ENCODE results near the gene SBF2. TPM values are rescaled to one million over a fixed set of nuclear protein-coding genes. Genes with fewer than 3 reads are reported as not detected.

SBF2 gene
- total RNA-seq, 1 donor from 2014 or later = 21.1 TPM

- no peak for DNase-seq (ENCODE audit: low read depth)
- TF ChIP-seq, protein P1, sequence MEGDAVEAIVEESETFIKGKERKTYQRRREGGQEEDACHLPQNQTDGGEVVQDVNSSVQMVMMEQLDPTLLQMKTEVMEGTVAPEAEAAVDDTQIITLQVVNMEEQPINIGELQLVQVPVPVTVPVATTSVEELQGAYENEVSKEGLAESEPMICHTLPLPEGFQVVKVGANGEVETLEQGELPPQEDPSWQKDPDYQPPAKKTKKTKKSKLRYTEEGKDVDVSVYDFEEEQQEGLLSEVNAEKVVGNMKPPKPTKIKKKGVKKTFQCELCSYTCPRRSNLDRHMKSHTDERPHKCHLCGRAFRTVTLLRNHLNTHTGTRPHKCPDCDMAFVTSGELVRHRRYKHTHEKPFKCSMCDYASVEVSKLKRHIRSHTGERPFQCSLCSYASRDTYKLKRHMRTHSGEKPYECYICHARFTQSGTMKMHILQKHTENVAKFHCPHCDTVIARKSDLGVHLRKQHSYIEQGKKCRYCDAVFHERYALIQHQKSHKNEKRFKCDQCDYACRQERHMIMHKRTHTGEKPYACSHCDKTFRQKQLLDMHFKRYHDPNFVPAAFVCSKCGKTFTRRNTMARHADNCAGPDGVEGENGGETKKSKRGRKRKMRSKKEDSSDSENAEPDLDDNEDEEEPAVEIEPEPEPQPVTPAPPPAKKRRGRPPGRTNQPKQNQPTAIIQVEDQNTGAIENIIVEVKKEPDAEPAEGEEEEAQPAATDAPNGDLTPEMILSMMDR (IDR thresholded peaks at IDR 0.05; ENCODE audit: insufficient read depth, low read length, poor library complexity, severe bottlenecking) = no peak
- no peaks in the 10 kb centered on the region for H3K36me3 ChIP-seq (ENCODE audit: control insufficient read depth, insufficient read depth, low read length)
Measured at GRCh38 chr11:10205928-10206327, 88.1 kb downstream of the SBF2 start.

DNA sequence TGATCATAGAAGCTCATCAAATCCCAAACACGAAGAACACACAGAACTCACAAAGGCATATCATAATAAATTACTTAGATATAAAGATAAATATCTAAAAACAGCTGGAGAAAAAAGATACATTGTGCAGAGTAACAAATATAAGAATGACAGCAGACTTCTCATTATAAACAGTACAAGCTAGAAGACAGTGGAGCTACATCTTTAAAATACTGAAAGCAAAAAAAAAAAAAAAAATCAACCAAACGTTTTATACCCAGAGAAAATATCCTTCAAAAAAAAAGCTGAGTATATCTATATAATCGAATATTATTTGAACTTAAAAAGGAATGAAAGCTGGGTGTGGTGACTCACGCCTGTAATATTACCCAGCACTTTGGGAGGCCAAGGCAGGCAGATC lies 90.0 kb downstream of the SBF2 start:
- Histone ChIP-seq H3K4me3 (ENCODE audit: low read depth, low read length) (no peak overlapping the region), H3K27me3 (ENCODE audit: control insufficient read depth, insufficient read depth, low read length) (no peaks in the 10 kb centered on the region), H3K36me3 (ENCODE audit: control insufficient read depth, insufficient read depth, low read length) (no peaks in the 10 kb centered on the region)
- TF ChIP-seq, protein P1 (IDR thresholded peaks at IDR 0.05; ENCODE audit: insufficient read depth, low read length, poor library complexity, severe bottlenecking) = no peak
- DNase-seq (ENCODE audit: low read depth) = no peak

More at GRCh38 chr11:10205928-10206327, 88.1 kb downstream of the SBF2 start:
- Histone ChIP-seq H3K27me3 (ENCODE audit: control insufficient read depth, insufficient read depth, low read length) (no peaks in the 10 kb centered on the region), H3K4me3 (ENCODE audit: low read depth, low read length) (no peak overlapping the region)

DNA sequence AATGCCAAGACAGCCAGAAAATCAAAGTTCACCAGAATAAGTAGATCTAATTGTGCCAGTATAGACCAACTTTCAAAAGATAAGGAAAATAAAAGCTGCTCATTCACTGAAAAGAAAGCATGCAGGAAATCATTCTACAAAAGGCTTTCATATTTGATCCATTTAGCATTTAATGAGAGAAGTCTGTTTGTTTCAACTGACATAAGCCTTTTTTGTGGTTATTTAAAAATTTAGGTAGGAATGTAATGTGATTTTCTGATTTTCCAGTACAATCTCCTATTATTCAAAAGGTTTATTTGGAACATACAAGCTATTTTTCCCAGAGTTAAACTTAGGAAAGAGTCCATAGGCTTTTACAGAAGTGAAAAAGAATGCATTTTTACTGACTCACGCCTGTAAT lies 92.7 kb downstream of the SBF2 start:
- Histone ChIP-seq H3K27me3 (ENCODE audit: control insufficient read depth, insufficient read depth, low read length) (no peaks in the 10 kb centered on the region), H3K36me3 (ENCODE audit: control insufficient read depth, insufficient read depth, low read length) (no peaks in the 10 kb centered on the region), H3K4me3 (ENCODE audit: low read depth, low read length) (no peak overlapping the region)
- TF ChIP-seq, protein P1 (IDR thresholded peaks at IDR 0.05; ENCODE audit: insufficient read depth, low read length, poor library complexity, severe bottlenecking) = no peak
- DNase-seq (ENCODE audit: low read depth) = no peak

DNA sequence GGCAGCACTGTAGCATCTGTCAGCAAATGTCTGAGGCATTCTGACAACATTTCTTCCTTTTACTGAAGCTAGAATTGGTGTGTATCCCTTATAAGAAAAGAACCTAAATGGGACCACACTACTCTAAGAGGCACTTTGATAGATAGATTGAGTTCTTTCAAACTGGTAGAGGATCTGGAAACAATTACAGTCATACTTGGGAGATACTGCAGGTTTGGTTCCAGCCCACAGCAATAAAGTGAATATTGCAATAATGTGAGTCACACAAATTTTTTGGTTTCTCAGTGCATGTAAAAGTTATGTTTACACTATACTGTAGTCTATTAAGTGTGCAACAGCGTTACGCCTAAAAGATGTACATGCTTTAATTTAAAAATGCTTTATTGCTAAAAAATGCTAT lies 96.9 kb downstream of the SBF2 start:
- no peak for DNase-seq (ENCODE audit: low read depth)
- TF ChIP-seq, protein P1 (IDR thresholded peaks at IDR 0.05; ENCODE audit: insufficient read depth, low read length, poor library complexity, severe bottlenecking) = no peak
- H3K4me3 ChIP-seq (ENCODE audit: low read depth, low read length) = no peak overlapping the region

DNA sequence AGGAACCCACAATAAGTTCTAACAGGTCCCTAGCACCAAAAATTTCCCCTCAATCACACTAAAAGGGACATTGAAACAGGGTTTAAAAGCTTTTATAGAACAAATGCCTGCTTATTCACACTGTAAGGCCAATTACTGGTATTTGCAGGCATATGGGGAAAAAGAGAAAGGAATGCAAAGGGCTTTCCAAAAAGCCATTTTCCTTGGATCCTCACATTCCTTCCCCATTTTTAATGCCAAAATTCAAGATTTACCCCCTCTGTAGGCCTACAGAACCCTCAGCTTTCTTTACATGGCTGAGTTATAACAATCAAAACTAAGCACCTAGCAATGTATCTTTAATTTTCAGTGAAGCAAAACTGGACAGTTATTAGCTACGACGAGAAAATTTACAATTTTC lies 102.0 kb downstream of the SBF2 start:
- Histone ChIP-seq H3K4me3 (ENCODE audit: low read depth, low read length) (no peak overlapping the region), H3K27me3 (ENCODE audit: control insufficient read depth, insufficient read depth, low read length) (no peaks in the 10 kb centered on the region), H3K36me3 (ENCODE audit: control insufficient read depth, insufficient read depth, low read length) (no peaks in the 10 kb centered on the region)
- TF ChIP-seq, protein P1 (IDR thresholded peaks at IDR 0.05; ENCODE audit: insufficient read depth, low read length, poor library complexity, severe bottlenecking) = no peak
- no peak for DNase-seq (ENCODE audit: low read depth)

More for the DNA sequence above, 96.9 kb downstream of the SBF2 start:
- no peaks in the 10 kb centered on the region for H3K36me3 ChIP-seq (ENCODE audit: control insufficient read depth, insufficient read depth, low read length)
- H3K27me3 ChIP-seq (ENCODE audit: control insufficient read depth, insufficient read depth, low read length) = no peaks in the 10 kb centered on the region

- peak; percentile 16 for DNase-seq (ENCODE audit: low read depth)
- H3K36me3 ChIP-seq (ENCODE audit: control insufficient read depth, insufficient read depth, low read length) = no peaks in the 10 kb centered on the region
- TF ChIP-seq, protein P1 (IDR thresholded peaks at IDR 0.05; ENCODE audit: insufficient read depth, low read length, poor library complexity, severe bottlenecking) = peak; percentile 18
- no peak overlapping the region for H3K4me3 ChIP-seq (ENCODE audit: low read depth, low read length)
- no peaks in the 10 kb centered on the region for H3K27me3 ChIP-seq (ENCODE audit: control insufficient read depth, insufficient read depth, low read length)
Measured at GRCh38 chr11:10181811-10182210, 112.2 kb downstream of the SBF2 start.
